ENCODE results near the gene TRERF1. TPM values are rescaled to one million over a fixed set of nuclear protein-coding genes. Genes with fewer than 3 reads are reported as not detected.

TRERF1 gene
- total and polyA plus RNA-seq, 2 experiments from 2014 or later = 11.2 to 20.6 TPM

- Mint-ChIP-seq H3K4me3 (no peak overlapping the region; the same call in 2 of the 3 replicates), H3K27me3 (ENCODE audit: insufficient read depth, low read depth, poor library complexity) (peaks cover 5% of the 10 kb centered on the region), H3K27ac (peak overlapping the region; percentile 81; the same call in 1 of the 2 replicates), H3K4me1 (peaks cover 15% of the 10 kb centered on the region), H3K9me3 (no peaks in the 10 kb centered on the region; the same call in 2 of the 3 replicates), H3K36me3 (ENCODE audit: low read depth) (peaks cover 56% of the 10 kb centered on the region)
- Histone ChIP-seq H3K4me3 (no peak overlapping the region), H3K9me2 (ENCODE audit: insufficient read depth) (no peaks in the 10 kb centered on the region), H3K4me1 (ENCODE audit: insufficient read depth) (peaks cover 11% of the 10 kb centered on the region), H3K27me3 (ENCODE audit: insufficient read depth) (no peaks in the 10 kb centered on the region), H4K20me1 (replicated peaks; ENCODE audit: insufficient read depth) (no peaks in the 10 kb centered on the region), H3K79me2 (replicated peaks; ENCODE audit: insufficient read depth) (no peaks in the 10 kb centered on the region), H3K36me3 (ENCODE audit: insufficient read depth) (0 out of 2 replicates have a peak, but pooled peaks cover 5% of the 10 kb centered on the region), H2AFZ (no peak overlapping the region), H3K27ac (ENCODE audit: low read depth) (peak overlapping the region; percentile 57), H3K4me2 (peak overlapping the region; percentile 1; the same call in 1 of the 2 replicates), H3F3A (replicated peaks; ENCODE audit: low read depth) (no peaks in the 10 kb centered on the region)
- TF ChIP-seq STAT1 (IDR thresholded peaks at IDR 0.05; ENCODE audit: unreplicated experiment) (no peak), NANOG (IDR thresholded peaks at IDR 0.05; ENCODE audit: borderline replicate concordance) (peak; percentile 38; the same call in 1 of the 2 replicates)
- peak; percentile 96 for ATAC-seq
- peak; percentile 81 for DNase-seq (ENCODE audit: low spot score)
Measured at GRCh38 chr6:42241915-42242314, 209.8 kb downstream of the TRERF1 start.

GRCh38 chr6:42239736-42240375 lies 211.9 kb downstream of the TRERF1 start:
- Histone ChIP-seq H3K9me2 (ENCODE audit: insufficient read depth) (no peaks in the 10 kb centered on the region), H2AFZ (no peak overlapping the region), H3K27ac (ENCODE audit: low read depth) (peak overlapping the region; percentile 75; the same call in 1 of the 2 replicates), H4K20me1 (replicated peaks; ENCODE audit: insufficient read depth) (no peaks in the 10 kb centered on the region), H3F3A (replicated peaks; ENCODE audit: low read depth) (no peaks in the 10 kb centered on the region), H3K79me2 (replicated peaks; ENCODE audit: insufficient read depth) (no peaks in the 10 kb centered on the region), H3K4me3 (no peak overlapping the region), H3K4me2 (no peak overlapping the region), H3K36me3 (ENCODE audit: insufficient read depth) (peaks cover 4% of the 10 kb centered on the region; the same call in 1 of the 2 replicates), H3K27me3 (ENCODE audit: insufficient read depth) (no peaks in the 10 kb centered on the region), H3K4me1 (ENCODE audit: insufficient read depth) (peaks cover 11% of the 10 kb centered on the region)
- H3K4me1 Mint-ChIP-seq = peaks cover 15% of the 10 kb centered on the region
- peaks cover 55% of the 10 kb centered on the region for H3K36me3 Mint-ChIP-seq (ENCODE audit: low read depth)
- H3K27me3 Mint-ChIP-seq (ENCODE audit: insufficient read depth, low read depth, poor library complexity) = peaks cover 6% of the 10 kb centered on the region
- no peaks in the 10 kb centered on the region; the same call in 2 of the 3 replicates for H3K9me3 Mint-ChIP-seq
- no peak for DNase-seq (ENCODE audit: low spot score)
- no peak overlapping the region for H3K4me3 Mint-ChIP-seq
- H3K27ac Mint-ChIP-seq = peak overlapping the region; percentile 70
- ATAC-seq = no peak
- no peak for TF ChIP-seq POLR2AphosphoS5 (IDR thresholded peaks at IDR 0.05; ENCODE audit: low read depth)
- TF ChIP-seq STAT1 (IDR thresholded peaks at IDR 0.05; ENCODE audit: unreplicated experiment) = no peak
- TF ChIP-seq ZNF114 (CRISPR knock-in tag; IDR thresholded peaks at IDR 0.05) = no peak
- no peak for TF ChIP-seq CTCF (conservative IDR thresholded peaks at IDR 0.05; ENCODE audit: low read depth in 2 of 2)
- TF ChIP-seq EZH2 (IDR thresholded peaks at IDR 0.05; ENCODE audit: low read depth, unreplicated experiment) = no peak
- no peak for TF ChIP-seq NANOG (IDR thresholded peaks at IDR 0.05; ENCODE audit: borderline replicate concordance)
- no peak for TF ChIP-seq CREB1 (CRISPR knock-in tag; IDR thresholded peaks at IDR 0.05; ENCODE audit: low read depth)
- no peak for TF ChIP-seq JUNB (IDR thresholded peaks at IDR 0.05; ENCODE audit: unreplicated experiment)
- no peak for TF ChIP-seq ETS1 (IDR thresholded peaks at IDR 0.05)
- TF ChIP-seq ZNF331 (CRISPR knock-in tag; IDR thresholded peaks at IDR 0.05; ENCODE audit: low read depth) = no peak
- TF ChIP-seq, protein P1, sequence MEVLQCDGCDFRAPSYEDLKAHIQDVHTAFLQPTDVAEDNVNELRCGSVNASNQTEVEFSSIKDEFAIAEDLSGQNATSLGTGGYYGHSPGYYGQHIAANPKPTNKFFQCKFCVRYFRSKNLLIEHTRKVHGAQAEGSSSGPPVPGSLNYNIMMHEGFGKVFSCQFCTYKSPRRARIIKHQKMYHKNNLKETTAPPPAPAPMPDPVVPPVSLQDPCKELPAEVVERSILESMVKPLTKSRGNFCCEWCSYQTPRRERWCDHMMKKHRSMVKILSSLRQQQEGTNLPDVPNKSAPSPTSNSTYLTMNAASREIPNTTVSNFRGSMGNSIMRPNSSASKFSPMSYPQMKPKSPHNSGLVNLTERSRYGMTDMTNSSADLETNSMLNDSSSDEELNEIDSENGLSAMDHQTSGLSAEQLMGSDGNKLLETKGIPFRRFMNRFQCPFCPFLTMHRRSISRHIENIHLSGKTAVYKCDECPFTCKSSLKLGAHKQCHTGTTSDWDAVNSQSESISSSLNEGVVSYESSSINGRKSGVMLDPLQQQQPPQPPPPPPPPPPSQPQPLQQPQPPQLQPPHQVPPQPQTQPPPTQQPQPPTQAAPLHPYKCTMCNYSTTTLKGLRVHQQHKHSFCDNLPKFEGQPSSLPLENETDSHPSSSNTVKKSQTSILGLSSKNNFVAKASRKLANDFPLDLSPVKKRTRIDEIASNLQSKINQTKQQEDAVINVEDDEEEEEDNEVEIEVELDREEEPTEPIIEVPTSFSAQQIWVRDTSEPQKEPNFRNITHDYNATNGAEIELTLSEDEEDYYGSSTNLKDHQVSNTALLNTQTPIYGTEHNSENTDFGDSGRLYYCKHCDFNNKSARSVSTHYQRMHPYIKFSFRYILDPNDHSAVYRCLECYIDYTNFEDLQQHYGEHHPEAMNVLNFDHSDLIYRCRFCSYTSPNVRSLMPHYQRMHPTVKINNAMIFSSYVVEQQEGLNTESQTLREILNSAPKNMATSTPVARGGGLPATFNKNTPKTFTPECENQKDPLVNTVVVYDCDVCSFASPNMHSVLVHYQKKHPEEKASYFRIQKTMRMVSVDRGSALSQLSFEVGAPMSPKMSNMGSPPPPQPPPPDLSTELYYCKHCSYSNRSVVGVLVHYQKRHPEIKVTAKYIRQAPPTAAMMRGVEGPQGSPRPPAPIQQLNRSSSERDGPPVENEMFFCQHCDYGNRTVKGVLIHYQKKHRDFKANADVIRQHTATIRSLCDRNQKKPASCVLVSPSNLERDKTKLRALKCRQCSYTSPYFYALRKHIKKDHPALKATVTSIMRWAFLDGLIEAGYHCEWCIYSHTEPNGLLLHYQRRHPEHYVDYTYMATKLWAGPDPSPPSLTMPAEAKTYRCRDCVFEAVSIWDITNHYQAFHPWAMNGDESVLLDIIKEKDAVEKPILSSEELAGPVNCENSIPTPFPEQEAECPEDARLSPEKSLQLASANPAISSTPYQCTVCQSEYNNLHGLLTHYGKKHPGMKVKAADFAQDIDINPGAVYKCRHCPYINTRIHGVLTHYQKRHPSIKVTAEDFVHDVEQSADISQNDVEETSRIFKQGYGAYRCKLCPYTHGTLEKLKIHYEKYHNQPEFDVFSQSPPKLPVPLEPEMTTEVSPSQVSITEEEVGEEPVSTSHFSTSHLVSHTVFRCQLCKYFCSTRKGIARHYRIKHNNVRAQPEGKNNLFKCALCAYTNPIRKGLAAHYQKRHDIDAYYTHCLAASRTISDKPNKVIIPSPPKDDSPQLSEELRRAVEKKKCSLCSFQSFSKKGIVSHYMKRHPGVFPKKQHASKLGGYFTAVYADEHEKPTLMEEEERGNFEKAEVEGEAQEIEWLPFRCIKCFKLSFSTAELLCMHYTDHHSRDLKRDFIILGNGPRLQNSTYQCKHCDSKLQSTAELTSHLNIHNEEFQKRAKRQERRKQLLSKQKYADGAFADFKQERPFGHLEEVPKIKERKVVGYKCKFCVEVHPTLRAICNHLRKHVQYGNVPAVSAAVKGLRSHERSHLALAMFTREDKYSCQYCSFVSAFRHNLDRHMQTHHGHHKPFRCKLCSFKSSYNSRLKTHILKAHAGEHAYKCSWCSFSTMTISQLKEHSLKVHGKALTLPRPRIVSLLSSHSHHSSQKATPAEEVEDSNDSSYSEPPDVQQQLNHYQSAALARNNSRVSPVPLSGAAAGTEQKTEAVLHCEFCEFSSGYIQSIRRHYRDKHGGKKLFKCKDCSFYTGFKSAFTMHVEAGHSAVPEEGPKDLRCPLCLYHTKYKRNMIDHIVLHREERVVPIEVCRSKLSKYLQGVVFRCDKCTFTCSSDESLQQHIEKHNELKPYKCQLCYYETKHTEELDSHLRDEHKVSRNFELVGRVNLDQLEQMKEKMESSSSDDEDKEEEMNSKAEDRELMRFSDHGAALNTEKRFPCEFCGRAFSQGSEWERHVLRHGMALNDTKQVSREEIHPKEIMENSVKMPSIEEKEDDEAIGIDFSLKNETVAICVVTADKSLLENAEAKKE (CRISPR knock-in tag; IDR thresholded peaks at IDR 0.05) = no peak

Measured in GM23338 (cell line).